Glomerular endothelial cell (primary cell): ENCODE measurements around the gene PFDN1. TPM values are rescaled to one million over a fixed set of nuclear protein-coding genes. Genes with fewer than 3 reads are reported as not detected.
"Not testable (repeated sequence)": the region's sequence is repeated elsewhere in the genome, so short reads cannot be mapped to it uniquely, and the experiment has no call there.

ENCODE experiments used
- DNase-seq: peaks from one replicate; pipeline ENCODE4 v3.0.0-alpha.2; 2011; ENCODE audit warnings: low read depth, low spot score; ENCODE audit errors: extremely low read depth
- total RNA-seq: library from RNA; depleted of rRNA; stranded (reverse); fragments of >200 nt; gene quantifications from 2 replicates; pipeline ENCODE4 v1.2.3, GENCODE V29; 2015

PFDN1 gene
- total RNA-seq, 1 donor from 2014 or later: 166 TPM

DNA sequence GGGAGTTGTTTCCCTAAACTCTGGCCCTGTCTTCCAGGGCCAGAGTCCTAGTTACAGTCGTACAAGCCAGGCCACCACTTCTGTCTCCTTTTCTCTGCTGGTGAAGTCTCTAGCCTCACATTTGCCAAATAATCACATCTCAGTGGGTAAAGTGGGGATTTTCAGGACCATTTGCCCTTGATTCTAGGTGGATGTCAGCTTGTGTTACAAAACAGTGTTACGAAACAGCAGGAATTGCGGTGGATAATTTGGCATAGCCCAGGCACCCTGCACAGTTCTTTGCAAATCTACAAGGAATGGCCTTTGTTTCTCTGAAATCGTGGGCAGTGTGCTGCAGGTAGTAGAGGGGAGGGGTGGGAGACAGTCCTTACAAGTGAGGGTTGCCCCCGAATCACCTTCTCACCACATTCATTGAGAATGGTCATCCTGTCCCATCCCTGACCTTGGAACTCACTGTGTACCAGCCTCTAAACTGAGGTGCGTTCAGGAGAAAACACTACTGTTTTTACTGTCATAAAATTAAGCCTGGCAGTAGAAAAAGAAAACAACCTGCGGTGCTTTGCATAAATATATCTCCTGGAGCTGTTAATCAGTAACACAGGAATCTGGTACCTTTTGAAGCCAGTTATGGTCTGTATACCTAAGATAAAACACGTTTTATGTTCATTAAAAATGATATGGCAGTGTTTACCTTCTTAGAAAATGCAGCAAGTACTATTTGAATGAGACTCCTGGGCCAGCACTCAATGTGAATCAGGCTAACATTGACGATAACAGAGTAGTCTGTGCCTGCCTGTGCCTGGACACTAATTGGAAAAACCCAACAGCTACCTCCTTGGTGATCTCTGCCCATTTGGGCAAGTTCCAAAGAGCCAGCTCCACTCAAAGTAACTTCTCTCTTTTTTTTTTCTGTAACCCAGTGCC, 83.6 kb downstream of the PFDN1 start:
- no peak for DNase-seq

DNA sequence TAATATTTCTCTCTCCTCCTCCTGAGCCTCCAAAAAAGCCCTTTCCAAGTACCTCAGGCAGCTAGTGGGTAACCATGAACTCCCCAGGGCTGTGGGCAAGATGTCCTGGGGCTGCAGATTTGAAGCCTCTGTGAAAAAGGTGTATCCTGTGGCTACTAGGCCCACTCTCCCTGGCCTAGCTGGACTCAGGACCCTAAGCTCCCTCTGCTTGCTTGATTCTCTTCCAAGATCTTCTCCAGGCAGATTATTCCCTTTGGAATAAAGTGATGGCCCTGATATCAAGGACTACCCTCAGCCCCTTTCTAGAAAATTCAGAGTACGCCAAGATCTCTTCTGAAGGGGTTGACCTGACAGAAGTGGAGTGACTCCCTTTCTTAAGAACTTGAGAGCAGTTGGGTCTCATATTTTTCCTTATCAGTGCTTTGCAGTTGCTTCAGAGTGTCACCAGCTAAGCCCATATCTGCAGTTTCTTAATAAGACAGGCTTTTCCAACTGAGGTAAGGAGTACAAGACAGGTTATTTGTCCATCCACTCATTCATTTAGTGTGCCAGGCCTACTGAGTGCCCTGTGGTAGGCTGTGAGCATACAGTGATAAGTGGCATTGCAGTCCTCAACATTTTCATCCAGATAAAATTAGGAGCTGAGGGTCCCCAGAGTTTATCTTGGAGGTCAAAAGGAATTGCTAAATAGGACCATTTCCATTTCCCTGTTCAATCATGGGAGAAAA, 85.4 kb downstream of the PFDN1 start:
- DNase-seq: no peak

DNA sequence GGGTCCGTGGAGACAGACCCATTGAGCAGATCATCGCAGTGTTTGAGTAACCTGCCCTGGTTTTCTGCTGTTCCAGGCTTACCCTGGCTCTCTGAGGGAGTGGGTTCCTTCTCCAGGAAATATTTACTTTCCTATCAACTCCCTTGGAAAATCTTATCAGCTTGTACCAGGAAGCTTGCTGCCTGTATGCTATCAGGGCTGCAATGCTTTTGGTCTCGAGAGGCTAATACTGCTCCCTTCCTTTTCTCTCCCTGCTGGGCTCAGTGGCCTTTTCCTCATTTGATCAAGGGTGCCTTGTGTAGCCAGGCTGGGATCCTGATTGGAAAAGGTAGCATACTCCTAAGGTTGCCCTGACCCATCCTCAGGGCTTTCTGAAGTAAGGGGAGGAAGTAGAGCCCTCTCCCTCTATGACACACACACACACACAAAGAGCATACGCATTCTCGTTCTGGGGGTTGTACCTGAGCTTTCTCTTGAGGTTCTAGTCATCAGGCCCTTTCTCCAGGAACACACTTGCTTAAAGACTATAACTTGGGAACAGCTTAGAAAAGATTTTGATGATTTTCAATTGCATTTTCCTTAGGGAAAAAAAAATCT, 86.3 kb downstream of the PFDN1 start:
- DNase-seq: no peak

DNA sequence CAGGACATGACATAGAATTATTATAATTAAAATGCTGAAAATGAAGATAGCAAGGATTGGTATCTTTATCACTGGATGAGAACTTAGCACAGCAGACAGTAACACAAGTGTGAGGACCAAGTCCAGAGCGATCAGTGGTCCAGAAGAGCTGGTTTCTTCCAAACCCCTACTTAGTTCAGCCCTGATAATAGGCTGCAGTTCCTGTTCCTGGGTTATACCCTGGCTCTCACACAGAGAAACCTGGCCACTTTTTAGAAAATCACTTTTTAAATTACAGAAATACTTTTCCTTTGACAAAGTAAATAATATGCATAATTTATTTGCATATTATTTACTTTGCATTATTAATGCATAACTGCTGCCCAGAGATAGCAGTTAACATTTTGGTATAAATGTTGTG, 87.6 kb downstream of the PFDN1 start:
- no peak for DNase-seq

DNA sequence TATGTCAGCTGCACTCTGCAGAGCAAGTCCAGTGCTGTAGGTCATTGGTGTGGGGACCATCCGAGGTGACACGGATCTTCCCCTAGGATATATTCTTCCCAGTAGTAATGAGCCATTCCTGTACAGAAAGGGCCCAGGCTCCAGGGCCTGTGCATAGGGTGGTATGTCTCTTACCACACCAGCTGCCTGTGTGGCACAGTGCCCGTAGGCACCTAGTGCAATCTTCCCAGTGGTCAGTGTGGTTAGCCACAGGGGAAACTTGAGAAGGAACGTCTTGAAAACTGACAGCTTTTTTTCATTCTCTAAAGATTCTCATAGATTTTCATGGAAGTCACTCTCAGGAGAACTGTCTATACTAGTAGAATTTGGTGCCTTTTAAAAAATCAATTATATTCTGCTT, 88.1 kb downstream of the PFDN1 start:
- DNase-seq: no peak

DNA sequence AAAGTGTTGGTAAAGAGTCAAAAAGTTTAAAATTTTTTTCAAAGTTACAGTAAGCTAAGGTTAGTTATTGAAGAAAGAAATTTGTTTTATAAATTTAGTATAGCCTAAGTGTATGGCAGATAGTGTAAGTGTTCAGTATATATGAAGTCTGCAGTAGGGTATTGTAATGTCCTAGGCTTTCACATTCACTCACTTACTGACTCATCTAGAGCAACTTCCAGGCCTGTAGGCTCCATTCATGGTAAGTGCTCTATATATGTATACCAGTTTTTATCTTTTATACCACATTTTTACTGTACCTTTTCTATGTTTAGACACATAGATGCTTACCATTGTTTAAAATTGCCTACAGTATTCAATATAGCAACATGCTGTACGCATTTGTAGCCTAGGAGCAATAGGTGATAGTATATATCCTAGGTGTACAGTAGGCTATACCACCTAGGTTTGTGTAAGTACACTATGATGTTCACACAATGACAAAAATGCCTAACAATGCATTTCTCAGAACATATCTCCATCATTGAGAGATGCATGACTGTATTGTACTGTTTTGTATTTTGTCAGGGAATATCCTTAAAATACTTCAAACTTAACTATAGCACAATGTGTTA, 89.4 kb downstream of the PFDN1 start:
- no peak for DNase-seq

DNA sequence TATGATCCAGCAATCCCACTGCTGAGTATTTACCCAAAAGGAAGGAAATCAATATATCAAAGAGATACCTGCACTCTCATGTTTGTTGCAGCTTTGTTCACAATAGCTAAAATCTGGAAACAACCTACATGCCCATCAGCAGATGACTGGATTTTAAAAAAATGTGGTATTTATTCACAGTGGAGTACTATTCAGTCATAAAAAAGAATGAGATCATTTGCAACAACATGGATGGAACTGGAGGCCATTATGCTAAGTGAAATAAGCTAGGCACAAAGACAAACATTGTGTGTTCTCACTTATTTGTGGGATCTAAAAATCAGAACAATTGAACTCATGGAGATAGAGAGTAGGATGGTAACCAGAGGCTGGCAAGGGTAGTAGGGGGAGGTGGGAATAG, 94.8 kb downstream of the PFDN1 start:
- DNase-seq: no peak

DNA sequence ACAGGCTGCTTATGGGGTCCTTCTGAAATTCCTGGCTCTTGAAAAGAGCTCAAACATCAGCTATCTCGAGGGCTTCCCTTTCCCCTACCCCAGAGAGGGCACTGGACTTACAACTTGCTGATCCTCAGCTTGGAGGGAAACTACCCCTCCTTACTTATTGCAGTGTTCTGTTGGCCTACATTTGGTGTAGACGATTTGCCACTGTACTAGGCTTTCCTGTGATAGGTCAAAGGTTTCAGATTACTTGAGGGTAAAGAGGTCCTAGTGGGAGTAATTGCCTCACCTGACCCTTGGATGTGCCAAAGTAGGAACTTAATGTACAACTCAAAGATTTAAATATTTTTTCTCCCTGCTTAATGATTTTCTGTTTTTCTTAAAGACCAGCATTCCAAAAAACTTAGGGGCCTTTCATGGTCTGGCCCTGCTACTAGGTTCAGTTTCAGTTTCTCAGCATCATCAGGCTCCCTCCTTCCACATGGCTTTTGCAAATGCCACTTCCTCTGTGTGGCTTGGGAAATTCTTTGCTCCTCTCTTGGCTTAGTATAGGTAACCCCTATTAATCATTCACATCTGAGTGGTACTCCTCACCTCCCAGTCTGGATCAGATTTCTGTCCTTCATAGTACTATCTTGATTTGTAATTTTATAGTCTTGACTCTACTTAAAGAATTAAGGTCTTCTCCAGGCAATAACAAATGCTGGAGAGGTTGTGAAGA, 95.5 kb downstream of the PFDN1 start:
- no peak for DNase-seq

DNA sequence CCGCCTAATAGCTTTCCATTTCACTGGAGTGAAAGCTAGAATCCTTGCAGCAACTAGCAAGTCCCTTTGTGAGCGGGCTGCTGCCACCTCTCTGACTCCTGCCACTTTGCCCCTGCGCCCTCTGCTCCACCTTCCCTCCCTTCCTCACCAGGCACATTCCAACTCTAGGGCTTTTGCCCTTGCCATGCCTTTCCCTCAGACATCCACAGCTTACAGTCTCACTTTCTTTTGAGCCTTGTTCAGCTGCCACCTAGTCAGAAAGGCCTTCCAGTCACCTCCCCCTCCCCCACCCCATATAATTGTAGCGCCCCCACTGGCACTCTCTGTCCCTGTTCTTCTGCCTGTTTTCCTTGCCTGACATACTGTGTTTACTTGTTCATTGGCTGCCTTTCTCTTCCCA, 96.9 kb downstream of the PFDN1 start:
- DNase-seq: no peak

DNA sequence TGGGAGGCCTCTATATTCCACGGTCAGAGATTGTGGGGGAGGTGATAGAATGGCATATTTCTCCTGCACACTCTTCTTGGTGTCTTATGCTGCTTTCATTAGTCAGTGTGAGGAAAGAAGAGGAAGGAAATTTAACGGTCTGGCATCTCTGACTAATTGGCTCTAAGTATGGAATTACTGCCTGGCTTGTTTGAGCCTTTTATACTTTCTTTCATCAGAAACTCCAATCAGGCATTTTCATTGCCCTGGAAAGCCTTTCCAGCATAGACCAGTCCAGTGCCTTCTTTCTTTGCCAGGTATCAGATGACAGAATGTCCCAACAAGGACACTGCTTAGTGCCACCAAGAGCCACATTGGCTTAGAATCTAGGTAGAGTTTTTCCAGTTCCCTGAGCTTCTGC, 97.7 kb downstream of the PFDN1 start:
- no peak for DNase-seq

DNA sequence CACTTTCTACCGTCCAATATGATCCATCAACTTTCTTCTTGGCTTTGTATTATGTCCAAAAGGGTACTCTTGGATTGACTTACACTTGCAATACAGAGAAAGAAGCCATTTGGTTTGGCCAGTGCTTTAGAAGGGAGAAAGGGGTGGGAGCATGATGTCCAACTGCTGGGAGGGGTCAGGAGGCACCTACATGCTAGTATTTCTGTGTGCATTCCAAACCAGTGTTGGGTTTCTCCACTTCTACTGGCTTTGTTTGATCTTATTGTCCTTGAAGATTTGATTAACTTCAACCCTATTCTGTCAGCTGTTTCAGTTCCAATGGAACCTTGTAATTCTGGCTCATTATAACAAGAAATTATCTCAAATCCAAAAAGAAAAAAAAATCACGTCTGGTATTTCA, 100.3 kb downstream of the PFDN1 start:
- DNase-seq: no peak

DNA sequence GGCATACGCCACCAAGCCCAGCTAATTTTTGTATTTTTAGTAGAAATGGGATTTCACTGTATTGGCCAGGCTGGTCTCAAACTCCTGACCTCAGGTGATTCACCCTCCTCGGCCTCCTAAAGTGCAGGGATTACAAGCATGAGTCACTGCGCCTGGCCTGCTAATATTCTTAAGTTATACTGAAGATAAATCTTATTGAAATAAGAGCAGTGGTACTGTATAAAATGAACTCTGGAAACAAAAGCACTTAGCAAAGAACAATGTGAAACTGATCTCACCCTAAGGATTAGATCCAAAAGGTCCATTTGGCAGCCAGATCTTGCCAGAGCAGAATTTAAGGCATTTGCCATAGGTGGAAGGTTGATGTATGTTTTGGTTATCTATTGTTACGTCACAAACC, 100.8 kb downstream of the PFDN1 start:
- DNase-seq: no peak

DNA sequence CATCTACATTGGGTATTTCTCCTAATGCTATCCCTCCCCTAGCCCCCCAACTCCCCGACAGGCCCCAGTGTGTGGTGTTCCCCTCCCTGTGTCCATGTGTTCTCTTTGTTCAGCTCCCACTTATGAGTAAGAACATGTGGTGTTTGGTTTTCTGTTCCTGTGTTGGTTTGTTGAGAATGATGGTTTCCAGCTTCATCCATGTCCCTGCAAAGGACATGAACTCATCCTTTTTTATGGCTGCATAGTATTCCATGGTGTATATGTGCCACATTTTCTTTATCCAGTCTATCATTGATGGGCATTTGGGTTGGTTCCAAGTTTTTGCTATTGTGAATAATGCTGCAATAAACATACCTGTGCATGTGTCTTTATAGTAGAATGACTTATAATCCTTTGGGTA, 104.0 kb downstream of the PFDN1 start:
- not testable (repeated sequence) for DNase-seq

DNA sequence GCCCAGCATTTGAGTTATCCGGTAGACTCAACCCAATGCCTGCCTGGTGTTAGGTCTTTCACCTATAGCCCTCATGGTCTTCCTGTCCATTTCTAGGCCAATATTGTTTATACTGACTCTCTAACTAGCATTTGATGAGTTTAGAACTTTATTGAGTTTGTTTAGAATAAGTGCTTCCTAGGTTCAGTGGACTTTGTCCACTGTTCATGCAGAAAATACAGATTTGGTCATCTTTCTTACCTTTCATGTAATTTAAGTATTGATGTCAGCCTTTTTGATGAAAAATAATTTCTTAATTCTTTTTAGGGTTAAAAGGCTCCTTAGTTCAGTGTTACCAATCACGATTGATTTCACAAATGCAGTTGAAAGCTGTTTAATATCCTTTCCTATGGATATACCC, 105.9 kb downstream of the PFDN1 start:
- no peak for DNase-seq

DNA sequence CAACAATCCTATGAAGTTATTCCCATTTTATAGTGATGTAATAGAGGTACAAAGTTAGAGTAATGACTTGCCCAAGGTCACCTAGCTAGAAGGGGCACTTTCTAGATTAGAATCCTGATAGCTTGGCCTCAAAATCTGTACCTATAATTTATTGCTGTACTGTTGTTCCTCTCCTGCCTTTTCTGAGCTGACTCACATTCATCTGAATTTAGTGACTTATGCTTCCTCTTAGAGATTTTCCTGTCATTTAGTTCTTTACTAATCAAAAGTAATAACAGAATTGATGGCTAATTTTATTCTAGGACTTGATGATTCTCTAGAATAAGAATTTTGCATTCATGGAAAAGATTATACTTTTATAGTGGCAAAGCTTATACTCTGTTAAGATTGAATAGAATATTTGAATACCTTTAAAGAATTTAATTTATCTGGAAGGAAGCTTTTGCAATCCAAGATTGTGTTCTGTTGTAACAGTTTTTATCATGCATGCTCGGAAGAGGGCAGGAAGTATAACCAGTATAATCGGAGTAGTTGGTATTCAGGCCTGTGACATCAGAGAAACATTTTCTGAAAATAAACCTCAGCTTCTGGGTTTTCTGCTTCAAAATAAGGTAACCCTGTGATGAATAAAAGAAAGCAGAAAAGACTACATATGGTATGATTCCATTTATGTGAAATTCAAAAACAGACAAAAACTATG, 106.6 kb downstream of the PFDN1 start:
- DNase-seq: no peak

Other genes starting within 250 kb of the PFDN1 start
- 7.0 and 11.7 TPM in 2 replicates for gene PURA, start 189.0 kb downstream of the PFDN1 start, total RNA-seq
- gene IGIP, start 177.2 kb downstream of the PFDN1 start, total RNA-seq: 3.0 and 3.7 TPM in 2 replicates
- gene CYSTM1, start 127.9 kb downstream of the PFDN1 start, total RNA-seq: 61.0 and 86.3 TPM in 2 replicates
- gene HBEGF, start 43.5 kb upstream of the PFDN1 start, total RNA-seq: 59.6 and 86.3 TPM in 2 replicates
- gene SLC4A9, start 57.1 kb upstream of the PFDN1 start, total RNA-seq: 0.06 TPM in 1 of 2 replicates, not detected in the other
- 42.1 and 59.7 TPM in 2 replicates for gene ANKHD1, start 98.7 kb upstream of the PFDN1 start, total RNA-seq
- 1.3 and 3.0 TPM in 2 replicates for gene EIF4EBP3, start 244.6 kb upstream of the PFDN1 start, total RNA-seq